A549 (cell line): ENCODE data around the gene DARS1. TPM values are rescaled to one million over a fixed set of nuclear protein-coding genes. Genes with fewer than 3 reads are reported as not detected.

Source experiments
- ATAC-seq, 2 experiments: fragments of 200-7000 bp in 1 of 2; fragments of >200 bp in 1 of 2; cut with Nextera tagmentation in 1 of 2; cut with Tn5 transposase in 1 of 2; 3 replicates each; pipeline versions ENCODE4 v1.8.0 to v1.9.1; 2018 to 2020; ENCODE audit warnings: mild to moderate bottlenecking in 1 of 2, moderate library complexity in 1 of 2
- CTCF ChIA-PET: fragments of 300-600 bp; sonication (Branson Sonifier 250); formaldehyde crosslinking; extraction: SDS; loops from one replicate; lab custom pipeline; 2021; ENCODE audit warnings: antibody characterized with exemption, inconsistent platforms; lab: Yijun Ruan, JAX
- POLR2A ChIA-PET: fragments of 350-600 bp; formaldehyde crosslinking; extraction: SDS; loops from one replicate; lab custom pipeline; 2021; ENCODE audit warnings: antibody characterized with exemption, inconsistent platforms; lab: Yijun Ruan, JAX
- DNase-seq, 2 experiments: peaks; one replicate each; pipeline versions ENCODE4 v3.0.0 to v3.0.0-alpha.2; 2011 to 2016; ENCODE audit warnings: low read depth in 1 of 2, low spot score in 1 of 2
- FAIRE-seq: peaks from 2 replicates; lab custom pipeline; 2011; peaks lifted over from hg19 to GRCh38; lab: Jason Lieb, UNC
- H3K27ac ChIP-seq, 2 experiments: fragments of >200 bp; sonication (Bioruptor Twin); formaldehyde crosslinking; 3 replicates each; pipeline ENCODE4 v1.5.1; 2016 to 2017
- H3K4me1 ChIP-seq: fragments of >200 bp; sonication (Bioruptor Twin); formaldehyde crosslinking; 3 replicates; pipeline ENCODE4 v1.6.1; 2016
- H3K4me2 ChIP-seq: fragments of >200 bp; sonication (Bioruptor Twin); formaldehyde crosslinking; 3 replicates; pipeline ENCODE4 v1.6.1; 2016
- H3K4me3 ChIP-seq: fragments of >200 bp; sonication (Bioruptor Twin); formaldehyde crosslinking; 3 replicates; pipeline ENCODE4 v1.5.1; 2016
- H3K9me3 ChIP-seq: fragments of >200 bp; sonication (Bioruptor Twin); formaldehyde crosslinking; 3 replicates; pipeline ENCODE4 v1.6.1; 2016
- ATOH8 ChIP-seq: fragments of 250-450 bp; sonication (Bioruptor Pico); IDR thresholded peaks from 2 replicates; pipeline ENCODE4 v1.5.0; 2020; ENCODE audit warnings: low read depth, mild to moderate bottlenecking, moderate library complexity
- BCL3 ChIP-seq: fragments of >200 bp; sonication (Bioruptor Twin); formaldehyde crosslinking; IDR thresholded peaks from 3 replicates; pipeline ENCODE4 v1.6.1; 2016
- BHLHE40 ChIP-seq: IDR thresholded peaks from 2 replicates; pipeline ENCODE4 v1.6.1; 2012; ENCODE audit warnings: low read depth, low read length, inconsistent platforms
- CBX8 ChIP-seq: fragments of 200-600 bp; sonication (generic); IDR thresholded peaks from 2 replicates; pipeline ENCODE4 v1.6.1; 2016
- CEBPB ChIP-seq, 2 experiments: fragments of >200 bp in 1 of 2; sonication (Bioruptor Twin) in 1 of 2; formaldehyde crosslinking in 1 of 2; IDR thresholded peaks; 2 replicates each; pipeline ENCODE4 v1.6.1; 2012 to 2016
- CHD4 ChIP-seq: fragments of 200-600 bp; sonication (generic); IDR thresholded peaks from 2 replicates; pipeline ENCODE4 v1.6.1; 2016; ENCODE audit warnings: antibody characterized with exemption, mild to moderate bottlenecking, borderline replicate concordance
- E2F6 ChIP-seq: IDR thresholded peaks from 2 replicates; pipeline ENCODE4 v1.6.1; 2012; ENCODE audit warnings: low read depth, borderline replicate concordance
- EHF ChIP-seq: fragments of 250-450 bp; sonication (Bioruptor Pico); IDR thresholded peaks from 2 replicates; pipeline ENCODE4 v1.5.0; 2020; ENCODE audit warnings: mild to moderate bottlenecking
- EHMT2 ChIP-seq: fragments of 200-600 bp; sonication (generic); IDR thresholded peaks from 2 replicates; pipeline ENCODE4 v1.6.1; 2016; ENCODE audit warnings: antibody characterized with exemption, low read depth, mild to moderate bottlenecking, moderate library complexity
- GATA3 ChIP-seq: IDR thresholded peaks from 2 replicates; pipeline ENCODE4 v1.6.1; 2012; ENCODE audit warnings: borderline replicate concordance
- HDAC2 ChIP-seq: fragments of 200-600 bp; sonication (generic); IDR thresholded peaks from 2 replicates; pipeline ENCODE4 v1.6.1; 2016
- HES2 ChIP-seq: fragments of >200 bp; sonication (Bioruptor Twin); formaldehyde crosslinking; IDR thresholded peaks from 2 replicates; pipeline ENCODE4 v1.6.1; 2016
- HMGXB4 ChIP-seq: fragments of 250-450 bp; sonication (Bioruptor Pico); IDR thresholded peaks from 2 replicates; pipeline ENCODE4 v1.5.0; 2021; ENCODE audit warnings: mild to moderate bottlenecking, moderate library complexity, borderline replicate concordance
- HOXB13 ChIP-seq: fragments of 250-450 bp; sonication (Bioruptor Pico); IDR thresholded peaks from 2 replicates; pipeline ENCODE4 v1.5.0; 2020; ENCODE audit warnings: low read depth, mild to moderate bottlenecking, moderate library complexity
- KDM1A ChIP-seq: fragments of 200-600 bp; sonication (generic); IDR thresholded peaks from 2 replicates; pipeline ENCODE4 v1.6.1; 2016; ENCODE audit warnings: low read depth, mild to moderate bottlenecking
- KDM5A ChIP-seq: fragments of 200-600 bp; sonication (generic); IDR thresholded peaks from 2 replicates; pipeline ENCODE4 v1.6.1; 2016; ENCODE audit warnings: antibody characterized with exemption, mild to moderate bottlenecking
- MAFK ChIP-seq: fragments of 450-650 bp; IDR thresholded peaks from 2 replicates; pipeline ENCODE4 v1.6.1; 2014; ENCODE audit not compliant: partially characterized antibody
- MAX ChIP-seq: IDR thresholded peaks from 2 replicates; pipeline ENCODE4 v1.6.1; 2012
- MYC ChIP-seq: IDR thresholded peaks from 2 replicates; pipeline ENCODE4 v1.6.1; 2012; ENCODE audit warnings: mild to moderate bottlenecking, inconsistent platforms, low read length, improper control_type of control experiment, borderline replicate concordance
- NR3C1 ChIP-seq: fragments of >200 bp; sonication (Bioruptor Twin); formaldehyde crosslinking; IDR thresholded peaks from 3 replicates; pipeline ENCODE4 v1.6.1; 2017
- PHF8 ChIP-seq: fragments of 200-600 bp; sonication (generic); IDR thresholded peaks from 2 replicates; pipeline ENCODE4 v1.6.1; 2016; ENCODE audit warnings: low read depth, mild to moderate bottlenecking, antibody characterized with exemption, moderate library complexity, borderline replicate concordance
- RAD21 ChIP-seq, 2 experiments: fragments of >200 bp in 1 of 2; sonication (Bioruptor Twin) in 1 of 2; formaldehyde crosslinking in 1 of 2; IDR thresholded peaks in 1 of 2; conservative IDR thresholded peaks in 1 of 2; 2 replicates in 1 of 2; 3 replicates in 1 of 2; pipeline ENCODE4 v1.6.1; 2012 to 2018; ENCODE audit warnings: inconsistent platforms in 1 of 2
- RARB ChIP-seq: fragments of 250-450 bp; sonication (Bioruptor Pico); IDR thresholded peaks from 2 replicates; pipeline ENCODE4 v1.8.0; 2021; ENCODE audit warnings: mild to moderate bottlenecking, moderate library complexity
- RNF2 ChIP-seq: fragments of 200-600 bp; sonication (generic); IDR thresholded peaks from 2 replicates; pipeline ENCODE4 v1.6.1; 2016; ENCODE audit warnings: low read depth, mild to moderate bottlenecking, antibody characterized with exemption, moderate library complexity, borderline replicate concordance
- TP53 ChIP-seq: fragments of 250-450 bp; sonication (Bioruptor Pico); IDR thresholded peaks from 2 replicates; pipeline ENCODE4 v1.5.0; 2021; ENCODE audit warnings: mild to moderate bottlenecking, moderate library complexity
- ZNF302 ChIP-seq: fragments of 250-450 bp; sonication (Bioruptor Pico); IDR thresholded peaks from 2 replicates; pipeline ENCODE4 v1.9.0; 2021; ENCODE audit warnings: inconsistent platforms, mild to moderate bottlenecking, moderate library complexity
- polyA plus RNA-seq, 4 experiments: library from polyadenylated mRNA; depleted of rRNA in 3 of 4; stranded (reverse); fragments of >200 nt; fragmentation: RNase III in 1 of 4; extraction: RNeasy Plus Mini Kit Qiagen cat#74134 plus additional on column Dnase treatment in 1 of 4; gene quantifications; 2 replicates in 3 of 4; 3 replicates in 1 of 4; pipeline ENCODE4 v1.2.3, GENCODE V29; 2011 to 2017

Gene DARS1
- polyA plus RNA-seq, 2 of the 4 experiments (the other 2 are of a cell fraction), result 83.8 to 130 TPM

GRCh38 chr2:135936524-135936923 lies 48.9 kb downstream of the DARS1 start:
- CTCF ChIA-PET, result no interaction called here

GRCh38 chr2:135935914-135936313 lies 49.5 kb downstream of the DARS1 start:
- Histone ChIP-seq H3K9me3 (no peaks in the 10 kb centered on the region), H3K4me2 (no peak overlapping the region), H3K4me1 (no peaks in the 10 kb centered on the region), H3K27ac (no peak overlapping the region), H3K4me3 (no peak overlapping the region)
- FAIRE-seq, result no peak
- ChIA-PET POLR2A (no interaction called here), CTCF (interaction anchor here (3.4 kb wide), 1 partner anchor 22 kb away, joined by 13 read pairs; no protein-coding TSS in a partner anchor)
- no peak for DNase-seq
- no peak for ATAC-seq
- TF ChIP-seq GATA3, result no peak
- no peak for TF ChIP-seq ATOH8 (CRISPR knock-in tag)
- TF ChIP-seq EHF (CRISPR knock-in tag), result no peak
- TF ChIP-seq EHMT2, result no peak
- no peak for TF ChIP-seq E2F6
- no peak for TF ChIP-seq BCL3
- no peak for TF ChIP-seq PHF8
- no peak for TF ChIP-seq HOXB13 (CRISPR knock-in tag)
- TF ChIP-seq HMGXB4, result no peak
- no peak for TF ChIP-seq MAFK
- no peak for TF ChIP-seq CHD4
- TF ChIP-seq RNF2, result no peak

More at GRCh38 chr2:135936524-135936923, 48.9 kb downstream of the DARS1 start:
- Histone ChIP-seq H3K27ac (no peak overlapping the region), H3K4me3 (no peak overlapping the region), H3K9me3 (no peaks in the 10 kb centered on the region), H3K4me2 (no peak overlapping the region), H3K4me1 (no peaks in the 10 kb centered on the region)
- DNase-seq (no peak), FAIRE-seq (no peak), ATAC-seq (no peak)
- TF ChIP-seq KDM1A (no peak), MYC (no peak), CBX8 (no peak), RAD21 (conservative IDR thresholded peaks at IDR 0.05 in 1 of 2, IDR thresholded peaks at IDR 0.05 in 1 of 2) (no peak), RNF2 (no peak), BHLHE40 (no peak), GATA3 (no peak), HES2 (no peak), ZNF302 (CRISPR knock-in tag) (no peak), KDM5A (no peak), EHF (CRISPR knock-in tag) (no peak), RARB (CRISPR knock-in tag) (no peak), CEBPB (IDR thresholded peaks at IDR 0.05) (no peak), PHF8 (no peak), HDAC2 (no peak), NR3C1 (no peak), CHD4 (no peak), MAX (no peak), TP53 (CRISPR knock-in tag) (no peak)
- POLR2A ChIA-PET, result no interaction called here
